Esophagus (tissue), 2 donors: ENCODE results near the gene METTL13. TPM values are rescaled to one million over a fixed set of nuclear protein-coding genes. Genes with fewer than 3 reads are reported as not detected.

Source experiments
- H3K27ac ChIP-seq, 2 donors: one replicate each; pipeline ENCODE4 v1.5.1; 2013; ENCODE audit warnings: low read depth in 2 of 2, mild to moderate bottlenecking in 2 of 2, inconsistent platforms in 1 of 2, low read length in 1 of 2, moderate library complexity in 1 of 2
- H3K27me3 ChIP-seq, 2 donors: one replicate each; pipeline ENCODE4 v1.6.1; 2013; ENCODE audit warnings: low read length in 2 of 2, control low read depth in 1 of 2, mild to moderate bottlenecking in 1 of 2; ENCODE audit not compliant: insufficient read depth in 2 of 2, control insufficient read depth in 1 of 2
- H3K36me3 ChIP-seq, 2 donors: one replicate each; pipeline ENCODE4 v1.6.1; 2013; ENCODE audit warnings: low read length in 1 of 2; ENCODE audit not compliant: control insufficient read depth in 2 of 2, insufficient read depth in 2 of 2
- H3K4me1 ChIP-seq, 2 donors: one replicate each; pipeline ENCODE4 v1.6.1; 2013; ENCODE audit warnings: low read length in 1 of 2; ENCODE audit not compliant: control insufficient read depth in 2 of 2, insufficient read depth in 2 of 2
- H3K4me3 ChIP-seq, 2 donors: one replicate each; pipeline ENCODE4 v1.5.1; 2013; ENCODE audit warnings: low read length in 2 of 2, mild to moderate bottlenecking in 2 of 2, low read depth in 1 of 2, moderate library complexity in 1 of 2
- H3K9me3 ChIP-seq, 2 donors: one replicate each; pipeline ENCODE4 v1.6.1; 2013; ENCODE audit warnings: mild to moderate bottlenecking in 2 of 2, low read depth in 1 of 2, low read length in 1 of 2, moderate library complexity in 1 of 2; ENCODE audit not compliant: control insufficient read depth in 2 of 2, insufficient read depth in 1 of 2
- WGBS, 2 donors: extraction: QIAGEN DNeasy Blood & Tissue Kit; methylation state at CpG; one replicate each; pipeline ENCODE4 v1.1.7; 2013; 5-methylcytosine and 5-hydroxymethylcytosine counted together
- polyA plus RNA-seq, 2 donors: library from polyadenylated mRNA; stranded (reverse); fragments of 200-250 nt; gene quantifications; one replicate each; pipeline ENCODE4 v1.2.3, GENCODE V29; 2013
- donor health status: healthy with polysubstance abuse.
- donor health status: Bipolar disorder and iron deficiency.

The METTL13 gene
- polyA plus RNA-seq, 2 donors: 5.8 to 13.6 TPM

DNA sequence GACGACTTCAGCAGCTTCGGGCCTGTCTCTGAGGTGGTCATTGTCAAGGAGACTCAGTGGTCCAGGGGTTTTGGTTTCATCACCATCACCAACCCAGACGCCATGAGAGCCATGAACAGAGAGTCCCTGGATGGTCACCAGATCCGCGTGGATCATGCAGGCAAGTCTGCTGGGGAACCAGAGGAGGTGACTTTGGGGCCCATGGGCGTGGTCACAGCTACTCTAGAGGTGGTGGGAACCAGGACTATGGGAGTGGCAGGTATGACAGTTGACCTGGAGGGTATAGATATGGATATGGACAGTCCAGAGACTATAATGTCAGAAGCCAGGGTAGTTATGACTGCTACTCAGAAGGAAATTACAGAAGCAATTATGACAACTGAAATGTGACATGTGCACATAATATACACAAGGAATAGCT lies 19.3 kb upstream of the METTL13 start:
- no peaks in the 10 kb centered on the region for H3K4me1 ChIP-seq
- H3K27me3 ChIP-seq: no peaks in the 10 kb centered on the region
- H3K9me3 ChIP-seq: no peaks in the 10 kb centered on the region
- WGBS, 2 donors: 85 to 87% methylated on average over 6 of the region's 6 CpGs
- no peak overlapping the region for H3K4me3 ChIP-seq
- H3K27ac ChIP-seq: no peak overlapping the region
- H3K36me3 ChIP-seq: no peaks in the 10 kb centered on the region

DNA sequence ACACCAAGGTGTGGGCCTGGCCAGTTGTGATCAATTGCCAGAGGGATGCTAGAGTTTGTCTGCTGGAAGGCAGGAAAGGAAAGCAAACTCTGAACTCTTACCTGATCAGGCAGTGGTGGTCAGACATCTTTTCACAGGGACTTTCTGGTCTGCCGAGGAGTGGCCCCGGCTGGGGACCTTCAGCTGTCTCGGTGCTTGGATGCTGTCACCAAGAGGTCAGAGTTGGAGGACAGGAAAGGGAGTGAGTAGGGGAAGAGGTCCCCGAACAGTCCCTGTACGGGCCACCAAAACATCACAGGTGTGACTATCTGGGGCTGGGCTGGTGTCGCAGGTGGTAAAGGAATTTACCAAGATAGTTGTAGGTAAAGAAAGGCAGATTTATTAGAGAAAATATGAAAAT lies 17.7 kb upstream of the METTL13 start:
- 81 to 87% methylated on average over 6 of the region's 6 CpGs for WGBS, 2 donors
- H3K36me3 ChIP-seq: no peaks in the 10 kb centered on the region
- no peaks in the 10 kb centered on the region for H3K27me3 ChIP-seq
- H3K27ac ChIP-seq: no peak overlapping the region
- H3K9me3 ChIP-seq: no peaks in the 10 kb centered on the region
- H3K4me1 ChIP-seq: no peaks in the 10 kb centered on the region
- no peak overlapping the region for H3K4me3 ChIP-seq

DNA sequence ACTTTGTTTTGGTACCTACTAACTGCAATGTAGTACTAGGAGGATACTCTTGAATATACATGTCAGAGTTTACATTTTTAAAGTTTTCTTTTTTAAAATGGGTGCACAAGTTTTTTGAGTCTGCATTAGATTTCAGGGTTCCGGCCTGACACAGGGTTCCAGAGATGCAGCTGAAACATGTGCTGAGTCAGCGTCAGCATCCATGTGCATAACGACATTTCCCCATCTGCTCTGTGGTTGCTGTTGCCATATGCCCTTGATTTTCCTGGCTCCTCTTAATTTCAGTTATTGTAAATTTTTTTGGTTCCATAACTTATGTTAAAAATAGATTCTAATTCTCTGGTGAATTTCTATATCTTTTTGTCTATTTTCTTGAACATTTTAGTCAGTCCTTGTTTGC lies 12.3 kb upstream of the METTL13 start:
- 69 to 80% methylated on average over 3 of the region's 3 CpGs for WGBS, 2 donors
- Histone ChIP-seq H3K4me1 (no peaks in the 10 kb centered on the region), H3K27me3 (no peaks in the 10 kb centered on the region), H3K27ac (no peak overlapping the region), H3K36me3 (no peaks in the 10 kb centered on the region), H3K9me3 (no peaks in the 10 kb centered on the region), H3K4me3 (no peak overlapping the region)

DNA sequence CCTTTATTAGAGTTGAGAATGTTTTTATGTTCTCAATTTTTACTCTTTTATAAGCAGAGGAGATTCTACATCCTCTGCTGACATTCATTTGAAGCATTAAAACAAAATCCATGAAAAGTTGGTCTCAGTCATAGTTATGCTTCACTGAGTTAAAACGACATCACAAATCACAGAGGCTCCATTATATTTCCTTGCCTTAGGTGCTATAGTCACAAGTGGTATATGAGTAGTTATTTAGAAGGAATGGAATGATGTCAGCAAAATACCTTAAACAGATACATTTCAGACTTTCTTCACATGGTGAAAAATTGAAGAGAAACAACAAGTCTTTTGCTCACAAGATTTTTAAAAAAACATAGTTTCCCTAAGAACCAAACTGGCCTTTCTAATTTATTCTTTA lies 11.7 kb upstream of the METTL13 start:
- 39 to 61% methylated on average over 1 of the region's 1 CpG for WGBS, 2 donors
- H3K9me3 ChIP-seq: no peaks in the 10 kb centered on the region

GRCh38 chr1:171772312-171772711 lies 9.1 kb upstream of the METTL13 start:
- Histone ChIP-seq H3K27ac (no peak overlapping the region), H3K27me3 (no peaks in the 10 kb centered on the region), H3K9me3 (no peaks in the 10 kb centered on the region), H3K4me3 (no peak overlapping the region), H3K4me1 (no peaks in the 10 kb centered on the region), H3K36me3 (no peaks in the 10 kb centered on the region)
- 89 to 95% methylated on average over 2 of the region's 2 CpGs for WGBS, 2 donors

More for the DNA sequence above, 11.7 kb upstream of the METTL13 start:
- H3K36me3 ChIP-seq: no peaks in the 10 kb centered on the region
- H3K4me3 ChIP-seq: no peak overlapping the region
- no peak overlapping the region for H3K27ac ChIP-seq
- no peaks in the 10 kb centered on the region for H3K27me3 ChIP-seq
- H3K4me1 ChIP-seq: no peaks in the 10 kb centered on the region

DNA sequence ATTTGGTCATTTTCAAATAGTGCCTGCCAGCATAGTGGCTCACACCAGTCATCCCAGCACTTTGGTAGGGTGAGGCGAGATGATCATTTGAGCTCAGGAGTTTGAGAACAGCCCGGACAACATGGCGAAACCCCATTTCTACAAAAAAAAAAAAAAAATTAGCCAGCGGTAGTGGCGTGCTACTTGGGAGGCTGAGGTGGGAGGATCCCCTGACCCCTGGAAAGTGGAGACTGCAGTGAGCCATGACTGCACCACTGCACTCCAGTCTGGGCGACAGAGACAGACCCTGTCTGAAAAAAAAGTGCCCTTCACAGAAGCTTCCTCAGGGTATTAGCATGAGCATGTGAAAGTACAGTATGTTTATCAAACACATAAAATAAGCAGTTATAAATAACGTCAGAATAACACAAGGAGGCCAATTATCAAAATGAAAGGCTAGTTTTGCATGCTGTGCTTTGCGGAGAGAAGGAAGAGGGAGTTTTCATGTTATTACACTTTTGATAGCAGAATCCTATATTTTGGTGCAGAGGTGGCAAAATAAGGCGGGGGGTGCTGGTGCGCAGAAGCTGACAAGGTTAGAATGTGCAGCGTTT lies 781 bp upstream of the METTL13 start:
- 42 to 43% methylated on average over 11 of the region's 11 CpGs for WGBS, 2 donors
- H3K36me3 ChIP-seq: peaks cover 7% of the 10 kb centered on the region in 2 donors
- H3K27me3 ChIP-seq: no peaks in the 10 kb centered on the region
- no peaks in the 10 kb centered on the region for H3K9me3 ChIP-seq
- H3K4me1 ChIP-seq: peaks cover 3 to 6% of the 10 kb centered on the region in 2 donors
- peak overlapping the region; percentile 90 to 93 for H3K27ac ChIP-seq
- H3K4me3 ChIP-seq: peak overlapping the region; percentile 50 to 61

DNA sequence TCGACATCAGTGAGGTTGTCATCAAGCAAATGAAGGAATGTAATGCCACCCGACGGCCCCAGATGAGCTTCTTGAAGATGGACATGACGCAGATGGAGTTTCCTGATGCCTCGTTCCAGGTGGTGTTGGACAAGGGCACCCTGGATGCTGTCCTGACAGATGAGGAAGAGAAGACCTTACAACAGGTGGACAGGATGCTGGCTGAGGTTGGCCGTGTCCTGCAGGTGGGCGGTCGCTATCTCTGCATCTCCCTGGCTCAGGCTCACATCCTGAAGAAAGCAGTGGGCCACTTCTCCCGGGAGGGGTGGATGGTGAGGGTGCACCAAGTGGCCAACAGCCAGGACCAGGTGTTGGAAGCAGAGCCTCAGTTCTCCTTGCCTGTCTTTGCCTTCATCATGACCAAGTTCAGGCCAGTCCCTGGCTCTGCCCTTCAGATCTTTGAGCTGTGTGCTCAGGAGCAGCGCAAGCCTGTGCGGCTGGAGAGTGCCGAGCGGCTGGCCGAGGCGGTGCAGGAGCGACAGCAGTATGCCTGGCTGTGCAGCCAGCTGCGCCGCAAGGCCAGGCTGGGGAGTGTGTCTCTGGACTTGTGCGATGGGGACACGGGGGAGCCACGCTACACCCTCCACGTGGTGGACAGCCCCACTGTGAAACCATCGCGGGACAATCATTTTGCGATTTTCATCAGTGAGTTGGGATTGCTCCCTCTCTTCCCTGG lies 2.5 kb downstream of the METTL13 start:
- Histone ChIP-seq H3K36me3 (peaks cover 18 to 21% of the 10 kb centered on the region in 2 donors), H3K4me3 (no peak overlapping the region), H3K4me1 (peaks cover 3 to 6% of the 10 kb centered on the region in 2 donors), H3K9me3 (no peaks in the 10 kb centered on the region), H3K27me3 (no peaks in the 10 kb centered on the region), H3K27ac (no peak overlapping the region)
- WGBS, 2 donors: 93 to 94% methylated on average over 25 of the region's 25 CpGs

DNA sequence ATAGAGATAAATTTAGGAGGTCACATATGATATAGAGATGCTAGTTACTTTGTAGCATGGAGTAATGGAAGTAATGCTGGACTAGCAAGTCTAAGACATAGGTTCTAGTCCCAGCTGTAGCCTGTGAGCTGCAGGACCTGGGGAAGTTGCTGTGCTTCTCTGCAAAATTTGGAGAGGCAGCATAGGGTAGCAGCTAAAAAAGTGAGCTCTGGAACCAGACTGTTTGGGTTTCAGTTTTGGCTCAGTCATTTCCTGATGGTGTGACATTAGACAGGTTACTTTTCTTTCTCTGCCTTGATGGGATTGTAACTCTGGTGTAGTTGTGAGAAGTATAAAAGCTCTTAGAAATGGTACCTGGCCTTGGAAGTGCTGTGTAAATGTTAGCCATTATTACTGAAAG lies 3.3 kb downstream of the METTL13 start:
- peaks cover 21% of the 10 kb centered on the region in 2 donors for H3K36me3 ChIP-seq
- H3K27me3 ChIP-seq: no peaks in the 10 kb centered on the region
- H3K4me3 ChIP-seq: no peak overlapping the region
- peaks cover 3 to 6% of the 10 kb centered on the region in 2 donors for H3K4me1 ChIP-seq
- H3K27ac ChIP-seq: no peak overlapping the region
- H3K9me3 ChIP-seq: no peaks in the 10 kb centered on the region

DNA sequence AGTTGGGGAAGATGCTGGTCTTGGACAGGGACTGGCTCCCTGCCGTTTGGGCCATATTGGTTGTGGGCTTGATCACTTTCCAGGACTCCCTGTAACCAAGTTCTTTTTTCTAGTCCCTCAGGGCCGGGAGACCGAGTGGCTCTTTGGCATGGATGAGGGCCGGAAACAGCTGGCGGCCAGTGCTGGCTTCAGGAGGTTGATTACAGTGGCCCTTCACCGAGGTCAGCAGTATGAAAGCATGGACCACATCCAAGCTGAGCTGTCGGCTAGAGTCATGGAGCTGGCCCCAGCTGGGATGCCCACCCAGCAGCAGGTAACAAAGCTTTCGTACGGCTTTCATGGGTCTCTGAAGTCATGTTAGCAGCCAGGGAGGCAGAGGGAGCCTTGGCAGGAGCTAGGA lies 4.3 kb downstream of the METTL13 start:
- Histone ChIP-seq H3K36me3 (peaks cover 29% of the 10 kb centered on the region in 2 donors), H3K4me1 (peaks cover 3 to 6% of the 10 kb centered on the region in 2 donors), H3K27ac (no peak overlapping the region), H3K9me3 (no peaks in the 10 kb centered on the region), H3K27me3 (no peaks in the 10 kb centered on the region), H3K4me3 (no peak overlapping the region)
- WGBS, 2 donors: 86 to 88% methylated on average over 9 of the region's 9 CpGs

GRCh38 chr1:171786534-171786933 lies 5.1 kb downstream of the METTL13 start:
- WGBS, 2 donors: 92 to 97% methylated on average over 2 of the region's 2 CpGs

More at GRCh38 chr1:171786534-171786933, 5.1 kb downstream of the METTL13 start:
- H3K9me3 ChIP-seq: no peaks in the 10 kb centered on the region
- H3K4me3 ChIP-seq: no peak overlapping the region
- H3K27me3 ChIP-seq: no peaks in the 10 kb centered on the region
- H3K36me3 ChIP-seq: peaks cover 33 to 35% of the 10 kb centered on the region in 2 donors
- H3K27ac ChIP-seq: no peak overlapping the region
- peaks cover 3 to 6% of the 10 kb centered on the region in 2 donors for H3K4me1 ChIP-seq
